Hepatocyte (in vitro differentiated cells): ENCODE data around the gene AHCY. TPM values are rescaled to one million over a fixed set of nuclear protein-coding genes. Genes with fewer than 3 reads are reported as not detected.
"Not testable (repeated sequence)": the region's sequence is repeated elsewhere in the genome, so short reads cannot be mapped to it uniquely, and the experiment has no call there.

Source experiments
- DNase-seq: peaks from one replicate; pipeline ENCODE4 v3.0.0-alpha.2; 2016; ENCODE audit warnings: low spot score
- H2AFZ ChIP-seq: fragments of 200-600 bp; sonication (generic); 2 replicates; pipeline ENCODE4 v1.6.0; 2016; ENCODE audit warnings: antibody characterized with exemption, mild to moderate bottlenecking
- H3K27ac ChIP-seq: fragments of 200-600 bp; sonication (generic); 2 replicates; pipeline ENCODE4 v1.5.1; 2016; ENCODE audit warnings: mild to moderate bottlenecking
- H3K27me3 ChIP-seq: fragments of 200-600 bp; sonication (generic); 2 replicates; pipeline ENCODE4 v1.6.1; 2016
- H3K36me3 ChIP-seq: fragments of 200-600 bp; sonication (generic); replicated peaks from 2 replicates; pipeline ENCODE4 v1.5.1; 2016; ENCODE audit warnings: low read depth; ENCODE audit not compliant: insufficient read depth
- H3K4me1 ChIP-seq: fragments of 200-600 bp; sonication (generic); 2 replicates; pipeline ENCODE4 v1.5.1; 2016; ENCODE audit warnings: mild to moderate bottlenecking, moderate library complexity; ENCODE audit not compliant: insufficient read depth
- H3K4me2 ChIP-seq: fragments of 200-600 bp; sonication (generic); 2 replicates; pipeline ENCODE4 v1.6.0; 2016
- H3K4me3 ChIP-seq: fragments of 200-600 bp; sonication (generic); 2 replicates; pipeline ENCODE4 v1.5.1; 2016; ENCODE audit warnings: mild to moderate bottlenecking
- H3K79me2 ChIP-seq: fragments of 200-600 bp; sonication (generic); 2 replicates; pipeline ENCODE4 v1.6.0; 2017; ENCODE audit warnings: mild to moderate bottlenecking
- H3K9me2 ChIP-seq: fragments of 200-600 bp; sonication (generic); replicated peaks from 2 replicates; pipeline ENCODE4 v1.6.0; 2017; ENCODE audit warnings: mild to moderate bottlenecking; ENCODE audit not compliant: insufficient read depth
- H3K9me3 ChIP-seq: fragments of 200-600 bp; sonication (generic); 2 replicates; pipeline ENCODE4 v1.5.1; 2016; ENCODE audit warnings: low read depth, mild to moderate bottlenecking
- H4K20me1 ChIP-seq: fragments of 200-600 bp; sonication (generic); 2 replicates; pipeline ENCODE4 v1.6.0; 2016; ENCODE audit warnings: mild to moderate bottlenecking; ENCODE audit not compliant: insufficient read depth, poor library complexity, severe bottlenecking
- EZH2 ChIP-seq: fragments of 200-600 bp; sonication (generic); IDR thresholded peaks from 2 replicates; pipeline ENCODE4 v1.6.1; 2016; ENCODE audit warnings: antibody characterized with exemption, mild to moderate bottlenecking, borderline replicate concordance
- EZH2phosphoT487 ChIP-seq: fragments of 200-600 bp; sonication (generic); IDR thresholded peaks from one replicate; pipeline ENCODE4 v1.6.1; 2018; ENCODE audit warnings: antibody characterized with exemption, mild to moderate bottlenecking, low read depth, moderate library complexity; ENCODE audit not compliant: unreplicated experiment, severe bottlenecking
- WGBS: methylation state at CpG from one replicate; pipeline ENCODE4 v1.1.6; 2016; ENCODE audit warnings: low lambda C conversion rate; ENCODE audit errors: missing lambda C conversion rate; 5-methylcytosine and 5-hydroxymethylcytosine counted together
- polyA plus RNA-seq: library from polyadenylated mRNA; unstranded; fragments of >200 nt; fragmentation: Nextera tagmentation; extraction: Ambion mirVana; gene quantifications from 2 replicates; pipeline ENCODE4 v1.2.1, GENCODE V29; 2016
- total RNA-seq: library from RNA; depleted of rRNA; stranded (reverse); fragments of >200 nt; gene quantifications from 2 replicates; pipeline ENCODE4 v1.2.3, GENCODE V29; 2014
- TF ChIP-seq, protein P1 (sequence below): fragments of 200-600 bp; sonication (generic); IDR thresholded peaks from 2 replicates; pipeline ENCODE4 v1.5.1; 2016; ENCODE audit warnings: antibody characterized with exemption, mild to moderate bottlenecking; ENCODE audit not compliant: poor library complexity

Gene AHCY
- total and polyA plus RNA-seq, 2 experiments from 2014 or later = 81.1 to 124 TPM

DNA sequence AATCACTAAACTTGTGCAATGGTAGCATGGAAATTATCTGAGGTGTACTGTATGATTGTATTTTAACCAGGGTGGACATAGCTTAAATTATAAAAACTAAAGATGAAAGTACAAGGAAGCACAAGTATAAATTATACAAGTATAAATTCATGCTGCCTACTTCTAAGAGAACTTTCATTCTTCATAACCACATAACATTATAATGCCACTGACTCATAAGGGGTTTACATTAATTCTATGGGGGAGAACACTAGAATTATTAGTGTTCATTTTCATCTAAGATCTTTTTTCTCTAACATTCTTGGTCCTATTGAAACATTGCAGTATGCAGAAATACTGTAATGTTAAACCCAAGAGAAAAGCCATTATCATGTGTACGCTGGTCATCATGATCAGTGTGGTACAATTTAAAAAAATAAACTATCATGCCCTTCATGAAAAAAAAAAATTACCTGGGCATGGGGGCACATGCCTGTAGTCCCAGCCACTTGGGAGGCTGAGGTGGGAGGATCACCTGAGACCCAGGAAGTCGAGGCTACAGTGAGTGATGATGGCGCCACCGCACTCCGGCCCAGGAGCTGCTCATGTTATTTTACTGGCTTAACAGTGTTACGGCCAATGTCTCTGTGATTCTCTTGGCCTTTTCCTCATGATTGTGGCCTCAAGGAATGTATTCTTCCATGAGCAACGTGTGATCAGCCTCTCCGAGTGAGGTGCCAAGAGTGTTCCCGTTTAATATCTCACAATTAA lies 25.9 kb upstream of the AHCY start:
- TF ChIP-seq, protein P1, sequence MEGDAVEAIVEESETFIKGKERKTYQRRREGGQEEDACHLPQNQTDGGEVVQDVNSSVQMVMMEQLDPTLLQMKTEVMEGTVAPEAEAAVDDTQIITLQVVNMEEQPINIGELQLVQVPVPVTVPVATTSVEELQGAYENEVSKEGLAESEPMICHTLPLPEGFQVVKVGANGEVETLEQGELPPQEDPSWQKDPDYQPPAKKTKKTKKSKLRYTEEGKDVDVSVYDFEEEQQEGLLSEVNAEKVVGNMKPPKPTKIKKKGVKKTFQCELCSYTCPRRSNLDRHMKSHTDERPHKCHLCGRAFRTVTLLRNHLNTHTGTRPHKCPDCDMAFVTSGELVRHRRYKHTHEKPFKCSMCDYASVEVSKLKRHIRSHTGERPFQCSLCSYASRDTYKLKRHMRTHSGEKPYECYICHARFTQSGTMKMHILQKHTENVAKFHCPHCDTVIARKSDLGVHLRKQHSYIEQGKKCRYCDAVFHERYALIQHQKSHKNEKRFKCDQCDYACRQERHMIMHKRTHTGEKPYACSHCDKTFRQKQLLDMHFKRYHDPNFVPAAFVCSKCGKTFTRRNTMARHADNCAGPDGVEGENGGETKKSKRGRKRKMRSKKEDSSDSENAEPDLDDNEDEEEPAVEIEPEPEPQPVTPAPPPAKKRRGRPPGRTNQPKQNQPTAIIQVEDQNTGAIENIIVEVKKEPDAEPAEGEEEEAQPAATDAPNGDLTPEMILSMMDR = no peak
- TF ChIP-seq EZH2phosphoT487 (no peak), EZH2 (no peak)
- H3K27me3 ChIP-seq = no peaks in the 10 kb centered on the region
- H3K9me2 ChIP-seq = no peaks in the 10 kb centered on the region

DNA sequence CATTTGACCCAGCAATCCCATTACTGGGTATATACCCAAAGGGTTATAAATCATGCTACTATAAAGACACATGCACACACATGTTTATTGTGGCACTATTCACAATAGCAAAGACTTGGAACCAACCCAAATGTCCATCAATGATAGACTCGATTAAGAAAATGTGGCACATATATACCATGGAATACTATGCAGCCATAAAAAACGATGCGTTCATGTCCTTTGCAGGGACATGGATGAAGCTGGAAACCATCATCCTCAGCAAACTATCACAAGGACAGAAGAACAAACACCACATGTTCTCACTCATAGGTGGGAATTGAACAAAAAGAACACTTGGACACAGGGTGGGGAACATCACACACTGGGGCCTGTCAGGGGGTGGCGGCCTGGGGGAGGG lies 25.1 kb upstream of the AHCY start:
- not testable (repeated sequence) for H3K9me3 ChIP-seq, DNase-seq, H3K9me2 ChIP-seq, H3K4me2 ChIP-seq, H2AFZ ChIP-seq, H3K36me3 ChIP-seq, H3K27me3 ChIP-seq, H3K4me1 ChIP-seq, H3K4me3 ChIP-seq, H4K20me1 ChIP-seq, H3K79me2 ChIP-seq, H3K27ac ChIP-seq
- WGBS = 98% methylated on average over 4 of the region's 4 CpGs

More for the DNA sequence above, 25.9 kb upstream of the AHCY start:
- no peaks in the 10 kb centered on the region for H3K4me1 ChIP-seq
- H3K79me2 ChIP-seq = no peaks in the 10 kb centered on the region
- no peak overlapping the region for H3K4me2 ChIP-seq
- H3K27ac ChIP-seq = no peak overlapping the region
- H3K4me3 ChIP-seq = no peak overlapping the region
- no peaks in the 10 kb centered on the region for H3K36me3 ChIP-seq
- WGBS = 93% methylated on average over 9 of the region's 9 CpGs
- H3K9me3 ChIP-seq = no peaks in the 10 kb centered on the region
- no peak for DNase-seq
- no peak overlapping the region for H2AFZ ChIP-seq
- no peaks in the 10 kb centered on the region for H4K20me1 ChIP-seq

DNA sequence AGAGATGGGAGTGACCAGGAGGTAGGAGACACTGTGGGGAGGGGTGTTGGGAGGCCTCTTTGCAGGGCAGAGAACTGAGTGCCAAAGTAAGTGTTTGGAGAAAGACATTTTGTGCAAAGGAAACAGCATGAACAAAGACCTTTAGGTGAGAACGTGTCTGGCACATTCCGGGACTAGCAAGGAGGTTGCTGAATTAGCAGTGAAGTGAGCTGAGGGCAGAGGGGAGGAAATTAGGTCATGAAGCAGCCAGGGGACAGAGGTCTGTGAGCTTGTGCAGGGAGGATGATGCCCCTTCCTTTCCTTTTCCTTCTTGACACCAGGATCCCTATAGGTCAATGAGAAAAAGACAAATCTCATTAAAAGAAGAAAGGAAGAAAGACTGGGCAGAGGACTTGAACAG lies 21.4 kb upstream of the AHCY start:
- H3K4me3 ChIP-seq = no peak overlapping the region
- no peak overlapping the region for H3K27ac ChIP-seq
- H3K36me3 ChIP-seq = no peaks in the 10 kb centered on the region
- no peak overlapping the region for H3K4me2 ChIP-seq
- DNase-seq = no peak
- H3K27me3 ChIP-seq = no peaks in the 10 kb centered on the region
- no peak overlapping the region for H2AFZ ChIP-seq
- 41% methylated on average over 2 of the region's 2 CpGs for WGBS
- H3K9me3 ChIP-seq = no peaks in the 10 kb centered on the region
- H3K9me2 ChIP-seq = no peaks in the 10 kb centered on the region
- H3K79me2 ChIP-seq = no peaks in the 10 kb centered on the region
- H3K4me1 ChIP-seq = no peaks in the 10 kb centered on the region
- no peaks in the 10 kb centered on the region for H4K20me1 ChIP-seq
- TF ChIP-seq EZH2 (no peak), EZH2phosphoT487 (no peak)
- TF ChIP-seq, protein P1 = no peak

DNA sequence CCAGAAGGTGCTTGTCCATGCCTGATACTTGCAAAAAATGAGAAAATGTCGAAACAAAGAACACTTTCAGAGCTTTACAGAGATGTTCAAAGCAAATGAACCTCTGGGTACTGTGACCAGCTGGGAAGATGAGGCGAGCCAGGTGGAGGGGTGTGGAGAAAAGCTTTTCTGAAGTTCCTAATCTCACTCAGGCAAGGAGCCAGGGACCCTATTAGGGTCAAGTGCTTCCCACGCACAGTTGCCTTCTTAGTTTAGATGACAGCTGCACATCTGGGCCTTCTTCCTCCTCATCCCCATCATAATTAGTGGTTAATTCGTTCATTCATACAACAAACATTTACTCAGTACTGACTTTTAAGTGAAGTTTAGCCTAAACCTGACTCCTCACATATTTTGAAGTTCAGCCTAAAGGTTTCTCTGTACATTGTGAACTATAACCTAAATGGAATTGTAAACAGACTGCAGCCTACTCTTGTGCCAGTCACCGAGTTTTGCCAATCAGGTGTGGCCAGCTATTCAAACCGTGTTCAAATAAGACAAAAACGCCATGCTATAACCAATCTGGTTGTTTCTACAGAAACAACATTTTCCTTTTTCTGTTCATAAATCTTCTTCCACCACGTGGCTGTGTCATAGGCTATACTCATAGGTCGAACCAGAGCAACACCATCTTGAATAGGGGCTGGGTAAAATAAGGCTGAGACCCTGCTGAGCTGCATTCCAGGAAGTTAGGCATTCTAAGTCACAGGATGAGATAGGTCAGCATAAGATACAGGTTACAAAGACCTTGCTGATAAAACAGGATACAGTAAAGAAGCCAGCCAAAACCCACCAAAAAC lies 19.3 kb upstream of the AHCY start:
- Histone ChIP-seq H3K27me3 (no peaks in the 10 kb centered on the region), H2AFZ (no peak overlapping the region), H3K36me3 (no peaks in the 10 kb centered on the region), H3K27ac (no peak overlapping the region), H3K4me3 (no peak overlapping the region), H3K79me2 (no peaks in the 10 kb centered on the region), H3K9me3 (no peaks in the 10 kb centered on the region), H3K4me2 (no peak overlapping the region), H3K9me2 (no peaks in the 10 kb centered on the region), H3K4me1 (no peaks in the 10 kb centered on the region), H4K20me1 (no peaks in the 10 kb centered on the region)
- no peak for TF ChIP-seq EZH2phosphoT487
- DNase-seq = no peak
- 79% methylated on average over 9 of the region's 9 CpGs for WGBS
